Measurements from ENCODE around the gene CELSR1. TPM values are rescaled to one million over a fixed set of nuclear protein-coding genes. Genes with fewer than 3 reads are reported as not detected.

Gene CELSR1
- total RNA-seq, 1 experiment from 2014 or later, result 22.6 TPM

DNA sequence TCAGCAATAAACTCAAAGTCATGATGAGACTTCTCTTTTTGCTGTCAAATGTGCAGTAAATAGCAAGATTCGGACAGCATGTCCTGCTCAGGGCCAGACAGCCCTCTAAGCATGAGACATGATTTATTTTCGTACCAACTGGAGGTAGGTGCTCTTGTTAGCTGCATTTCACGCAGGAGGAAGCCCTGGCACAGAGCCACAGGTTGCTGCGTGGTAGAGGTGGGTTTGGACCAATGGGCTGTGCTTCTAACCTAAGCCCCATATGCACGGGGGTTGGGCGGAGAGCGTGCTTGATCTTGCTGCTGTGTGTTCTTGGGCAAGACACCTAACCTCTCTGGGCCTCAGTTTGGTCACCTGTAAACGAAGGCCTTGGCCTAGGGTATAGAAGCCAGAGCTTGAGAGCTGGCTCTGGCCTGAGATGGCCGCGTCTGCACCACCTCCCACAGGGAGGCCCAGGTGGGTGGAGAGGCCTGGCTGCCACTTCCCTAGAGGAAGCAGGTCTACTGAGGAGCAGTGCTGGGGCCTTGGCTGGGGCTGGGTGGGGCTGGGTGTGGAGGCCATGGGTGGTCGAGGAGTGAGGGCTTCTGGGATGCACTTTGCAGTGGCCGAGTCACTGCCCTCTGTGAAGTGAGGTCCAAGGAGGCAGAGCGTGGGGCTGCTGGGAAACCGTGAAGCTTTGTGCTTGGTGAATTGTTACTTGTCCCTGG, 44.3 kb upstream of the CELSR1 start:
- Histone ChIP-seq H3K4me1 (ENCODE audit: insufficient read depth, low read length) (no peaks in the 10 kb centered on the region; the same call in 1 of the 2 replicates), H2BK20ac (ENCODE audit: low read depth, low read length, poor library complexity, severe bottlenecking) (no peak overlapping the region), H2AK5ac (ENCODE audit: insufficient read length, low read length) (no peak overlapping the region), H3K18ac (ENCODE audit: insufficient read length, low read depth, low read length) (no peak overlapping the region), H3K14ac (ENCODE audit: insufficient read depth, low read length) (no peak overlapping the region; the same call in 1 of the 2 replicates), H2AFZ (ENCODE audit: low read length) (no peak overlapping the region), H2BK120ac (ENCODE audit: low read depth, low read length, poor library complexity, severe bottlenecking) (no peak overlapping the region), H2BK15ac (ENCODE audit: low read depth, low read length) (no peak overlapping the region), H3K9me3 (ENCODE audit: control insufficient read depth, low read depth, low read length) (no peaks in the 10 kb centered on the region), H2BK5ac (ENCODE audit: insufficient read length, low read length) (no peak overlapping the region), H3K23me2 (ENCODE audit: insufficient read length, low read depth, low read length, poor library complexity, severe bottlenecking) (peaks cover 5% of the 10 kb centered on the region), H3K4me2 (ENCODE audit: insufficient read depth, insufficient read length, low read length) (no peak overlapping the region), H4K91ac (ENCODE audit: insufficient read length, low read depth, low read length) (no peak overlapping the region), H3K27ac (ENCODE audit: insufficient read length, low read depth, low read length) (no peak overlapping the region), H3K56ac (ENCODE audit: insufficient read length, low read depth, low read length) (no peak overlapping the region), H4K5ac (ENCODE audit: insufficient read length, low read depth, low read length) (no peak overlapping the region), H3T11ph (ENCODE audit: low read length) (no peak overlapping the region), H3K23ac (ENCODE audit: insufficient read length, low read depth, low read length) (no peak overlapping the region), H3K9ac (ENCODE audit: extremely low read depth, insufficient read length, low read length) (no peak overlapping the region), H4K20me1 (ENCODE audit: control insufficient read depth, insufficient read depth, insufficient read length) (no peaks in the 10 kb centered on the region), H3K79me1 (ENCODE audit: insufficient read depth, low read depth, low read length, poor library complexity, severe bottlenecking) (no peaks in the 10 kb centered on the region), H3K27me3 (ENCODE audit: insufficient read depth, low read length) (no peaks in the 10 kb centered on the region), H2BK12ac (ENCODE audit: insufficient read length, low read depth, low read length) (no peak overlapping the region), H3K4ac (ENCODE audit: low read depth, low read length) (no peak overlapping the region), H4K8ac (replicated peaks; ENCODE audit: insufficient read length, low read depth, low read length) (no peak overlapping the region), H3K79me2 (ENCODE audit: insufficient read depth, low read length) (no peaks in the 10 kb centered on the region; the same call in 1 of the 2 replicates)
- Mint-ChIP-seq H3K9me3 (no peaks in the 10 kb centered on the region), H3K27ac (no peak overlapping the region; a peak in 3 of 7 replicates), H3K36me3 (ENCODE audit: insufficient read depth in 1 of 3, low read depth in 3 of 3) (no peaks in the 10 kb centered on the region), H3K27me3 (ENCODE audit: low read depth) (peaks cover 22% of the 10 kb centered on the region), H3K4me3 (no peak overlapping the region), H3K4me1 (peaks cover 39 to 63% of the 10 kb centered on the region in 2 experiments)
- no CpG with 5 or more reads among the region's 14 CpGs for WGBS (ENCODE audit: extremely low coverage, insufficient read length, low lambda C conversion rate)
- DNase-seq, result peak; percentile 19
- TF ChIP-seq, protein P1, sequence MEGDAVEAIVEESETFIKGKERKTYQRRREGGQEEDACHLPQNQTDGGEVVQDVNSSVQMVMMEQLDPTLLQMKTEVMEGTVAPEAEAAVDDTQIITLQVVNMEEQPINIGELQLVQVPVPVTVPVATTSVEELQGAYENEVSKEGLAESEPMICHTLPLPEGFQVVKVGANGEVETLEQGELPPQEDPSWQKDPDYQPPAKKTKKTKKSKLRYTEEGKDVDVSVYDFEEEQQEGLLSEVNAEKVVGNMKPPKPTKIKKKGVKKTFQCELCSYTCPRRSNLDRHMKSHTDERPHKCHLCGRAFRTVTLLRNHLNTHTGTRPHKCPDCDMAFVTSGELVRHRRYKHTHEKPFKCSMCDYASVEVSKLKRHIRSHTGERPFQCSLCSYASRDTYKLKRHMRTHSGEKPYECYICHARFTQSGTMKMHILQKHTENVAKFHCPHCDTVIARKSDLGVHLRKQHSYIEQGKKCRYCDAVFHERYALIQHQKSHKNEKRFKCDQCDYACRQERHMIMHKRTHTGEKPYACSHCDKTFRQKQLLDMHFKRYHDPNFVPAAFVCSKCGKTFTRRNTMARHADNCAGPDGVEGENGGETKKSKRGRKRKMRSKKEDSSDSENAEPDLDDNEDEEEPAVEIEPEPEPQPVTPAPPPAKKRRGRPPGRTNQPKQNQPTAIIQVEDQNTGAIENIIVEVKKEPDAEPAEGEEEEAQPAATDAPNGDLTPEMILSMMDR (conservative IDR thresholded peaks at IDR 0.05), result no peak

Measured in H9 (cell line).